H1 (cell line): ENCODE results near the gene CTNND2. TPM values are rescaled to one million over a fixed set of nuclear protein-coding genes. Genes with fewer than 3 reads are reported as not detected.

Experiments
- polyA plus RNA-seq, 7 experiments: library from polyadenylated mRNA; depleted of rRNA in 3 of 7; stranded (reverse) in 5 of 7; unstranded in 2 of 7; fragments of >200 nt in 5 of 7; fragments of 200-250 nt in 2 of 7; gene quantifications; 1 replicate in 5 of 7; 2 replicates in 1 of 7; 4 replicates in 1 of 7; pipeline versions ENCODE4 v1.2.1 to v1.2.3, GENCODE V29; 2011 to 2013; ENCODE audit warnings: missing spikeins in 2 of 7, mixed read lengths in 2 of 7
- total RNA-seq: library from RNA; stranded (reverse); fragmentation: NEBNext Ultra II Directional; extraction: Animal tissue kit (Norgen Biotek cat#: 25700); gene quantifications from 2 replicates; pipeline ENCODE4 v1.2.1, GENCODE V29; 2021
- TF ChIP-seq, protein P1 (sequence below): fragments of 300-600 bp; sonication (generic); IDR thresholded peaks from 2 replicates; pipeline ENCODE4 v1.7.1; 2012; ENCODE audit warnings: low read length, moderate library complexity, mild to moderate bottlenecking, inconsistent platforms; ENCODE audit not compliant: insufficient replicate concordance

Gene CTNND2
- total and polyA plus RNA-seq, 2 of the 8 experiments (the other 6 are each of a cell fraction or from before 2014, with no cell fraction given): 7.4 to 14.2 TPM

DNA sequence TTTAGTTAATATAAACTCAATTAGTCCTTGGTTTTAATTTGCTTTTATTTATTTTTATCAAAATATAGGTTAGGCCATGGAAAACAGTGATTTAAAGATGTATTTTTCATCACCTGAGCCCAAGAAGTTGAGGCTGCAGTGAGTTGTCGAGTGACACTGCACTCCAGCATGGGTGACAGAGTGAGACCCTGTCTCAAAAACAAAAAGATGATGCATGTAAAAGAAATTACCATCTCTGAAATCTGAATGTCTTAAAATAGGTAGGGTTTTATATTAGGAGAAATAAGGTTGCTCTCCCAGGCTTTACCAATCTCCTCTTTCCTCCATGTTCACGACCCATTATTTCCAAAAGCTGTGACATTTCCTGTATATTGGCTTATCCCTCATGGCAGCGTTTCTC is 980.9 kb downstream of the CTNND2 start (continued):
- TF ChIP-seq, protein P1, sequence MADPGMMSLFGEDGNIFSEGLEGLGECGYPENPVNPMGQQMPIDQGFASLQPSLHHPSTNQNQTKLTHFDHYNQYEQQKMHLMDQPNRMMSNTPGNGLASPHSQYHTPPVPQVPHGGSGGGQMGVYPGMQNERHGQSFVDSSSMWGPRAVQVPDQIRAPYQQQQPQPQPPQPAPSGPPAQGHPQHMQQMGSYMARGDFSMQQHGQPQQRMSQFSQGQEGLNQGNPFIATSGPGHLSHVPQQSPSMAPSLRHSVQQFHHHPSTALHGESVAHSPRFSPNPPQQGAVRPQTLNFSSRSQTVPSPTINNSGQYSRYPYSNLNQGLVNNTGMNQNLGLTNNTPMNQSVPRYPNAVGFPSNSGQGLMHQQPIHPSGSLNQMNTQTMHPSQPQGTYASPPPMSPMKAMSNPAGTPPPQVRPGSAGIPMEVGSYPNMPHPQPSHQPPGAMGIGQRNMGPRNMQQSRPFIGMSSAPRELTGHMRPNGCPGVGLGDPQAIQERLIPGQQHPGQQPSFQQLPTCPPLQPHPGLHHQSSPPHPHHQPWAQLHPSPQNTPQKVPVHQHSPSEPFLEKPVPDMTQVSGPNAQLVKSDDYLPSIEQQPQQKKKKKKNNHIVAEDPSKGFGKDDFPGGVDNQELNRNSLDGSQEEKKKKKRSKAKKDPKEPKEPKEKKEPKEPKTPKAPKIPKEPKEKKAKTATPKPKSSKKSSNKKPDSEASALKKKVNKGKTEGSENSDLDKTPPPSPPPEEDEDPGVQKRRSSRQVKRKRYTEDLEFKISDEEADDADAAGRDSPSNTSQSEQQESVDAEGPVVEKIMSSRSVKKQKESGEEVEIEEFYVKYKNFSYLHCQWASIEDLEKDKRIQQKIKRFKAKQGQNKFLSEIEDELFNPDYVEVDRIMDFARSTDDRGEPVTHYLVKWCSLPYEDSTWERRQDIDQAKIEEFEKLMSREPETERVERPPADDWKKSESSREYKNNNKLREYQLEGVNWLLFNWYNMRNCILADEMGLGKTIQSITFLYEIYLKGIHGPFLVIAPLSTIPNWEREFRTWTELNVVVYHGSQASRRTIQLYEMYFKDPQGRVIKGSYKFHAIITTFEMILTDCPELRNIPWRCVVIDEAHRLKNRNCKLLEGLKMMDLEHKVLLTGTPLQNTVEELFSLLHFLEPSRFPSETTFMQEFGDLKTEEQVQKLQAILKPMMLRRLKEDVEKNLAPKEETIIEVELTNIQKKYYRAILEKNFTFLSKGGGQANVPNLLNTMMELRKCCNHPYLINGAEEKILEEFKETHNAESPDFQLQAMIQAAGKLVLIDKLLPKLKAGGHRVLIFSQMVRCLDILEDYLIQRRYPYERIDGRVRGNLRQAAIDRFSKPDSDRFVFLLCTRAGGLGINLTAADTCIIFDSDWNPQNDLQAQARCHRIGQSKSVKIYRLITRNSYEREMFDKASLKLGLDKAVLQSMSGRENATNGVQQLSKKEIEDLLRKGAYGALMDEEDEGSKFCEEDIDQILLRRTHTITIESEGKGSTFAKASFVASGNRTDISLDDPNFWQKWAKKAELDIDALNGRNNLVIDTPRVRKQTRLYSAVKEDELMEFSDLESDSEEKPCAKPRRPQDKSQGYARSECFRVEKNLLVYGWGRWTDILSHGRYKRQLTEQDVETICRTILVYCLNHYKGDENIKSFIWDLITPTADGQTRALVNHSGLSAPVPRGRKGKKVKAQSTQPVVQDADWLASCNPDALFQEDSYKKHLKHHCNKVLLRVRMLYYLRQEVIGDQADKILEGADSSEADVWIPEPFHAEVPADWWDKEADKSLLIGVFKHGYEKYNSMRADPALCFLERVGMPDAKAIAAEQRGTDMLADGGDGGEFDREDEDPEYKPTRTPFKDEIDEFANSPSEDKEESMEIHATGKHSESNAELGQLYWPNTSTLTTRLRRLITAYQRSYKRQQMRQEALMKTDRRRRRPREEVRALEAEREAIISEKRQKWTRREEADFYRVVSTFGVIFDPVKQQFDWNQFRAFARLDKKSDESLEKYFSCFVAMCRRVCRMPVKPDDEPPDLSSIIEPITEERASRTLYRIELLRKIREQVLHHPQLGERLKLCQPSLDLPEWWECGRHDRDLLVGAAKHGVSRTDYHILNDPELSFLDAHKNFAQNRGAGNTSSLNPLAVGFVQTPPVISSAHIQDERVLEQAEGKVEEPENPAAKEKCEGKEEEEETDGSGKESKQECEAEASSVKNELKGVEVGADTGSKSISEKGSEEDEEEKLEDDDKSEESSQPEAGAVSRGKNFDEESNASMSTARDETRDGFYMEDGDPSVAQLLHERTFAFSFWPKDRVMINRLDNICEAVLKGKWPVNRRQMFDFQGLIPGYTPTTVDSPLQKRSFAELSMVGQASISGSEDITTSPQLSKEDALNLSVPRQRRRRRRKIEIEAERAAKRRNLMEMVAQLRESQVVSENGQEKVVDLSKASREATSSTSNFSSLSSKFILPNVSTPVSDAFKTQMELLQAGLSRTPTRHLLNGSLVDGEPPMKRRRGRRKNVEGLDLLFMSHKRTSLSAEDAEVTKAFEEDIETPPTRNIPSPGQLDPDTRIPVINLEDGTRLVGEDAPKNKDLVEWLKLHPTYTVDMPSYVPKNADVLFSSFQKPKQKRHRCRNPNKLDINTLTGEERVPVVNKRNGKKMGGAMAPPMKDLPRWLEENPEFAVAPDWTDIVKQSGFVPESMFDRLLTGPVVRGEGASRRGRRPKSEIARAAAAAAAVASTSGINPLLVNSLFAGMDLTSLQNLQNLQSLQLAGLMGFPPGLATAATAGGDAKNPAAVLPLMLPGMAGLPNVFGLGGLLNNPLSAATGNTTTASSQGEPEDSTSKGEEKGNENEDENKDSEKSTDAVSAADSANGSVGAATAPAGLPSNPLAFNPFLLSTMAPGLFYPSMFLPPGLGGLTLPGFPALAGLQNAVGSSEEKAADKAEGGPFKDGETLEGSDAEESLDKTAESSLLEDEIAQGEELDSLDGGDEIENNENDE: peak; percentile 77
